Body of pancreas (tissue), 4 donors: ENCODE measurements around the gene SYNGR1. TPM values are rescaled to one million over a fixed set of nuclear protein-coding genes. Genes with fewer than 3 reads are reported as not detected.
"Not testable (repeated sequence)": the region's sequence is repeated elsewhere in the genome, so short reads cannot be mapped to it uniquely, and the experiment has no call there.

Source experiments
- ATAC-seq: fragments of 150-250 bp; one replicate; pipeline ENCODE4 v1.9.1; 2016
- DNase-seq, 4 donors: peaks; one replicate each; pipeline ENCODE4 v3.0.0-alpha.2; 2019
- H3K27ac ChIP-seq, 4 donors: fragments of 200-600 bp; sonication (generic); 1 replicate in 3 of 4; 2 replicates in 1 of 4; pipeline versions ENCODE4 v1.5.1 to v1.6.1; 2016 to 2019; ENCODE audit warnings: mild to moderate bottlenecking in 1 of 4, mixed read lengths in 1 of 4, moderate library complexity in 1 of 4
- H3K27me3 ChIP-seq, 2 donors: fragments of 200-600 bp; sonication (generic); one replicate each; pipeline ENCODE4 v1.6.0; 2016; ENCODE audit warnings: mild to moderate bottlenecking in 1 of 2
- H3K36me3 ChIP-seq, 2 donors: fragments of 200-600 bp; sonication (generic); replicated peaks in 1 of 2; 2 replicates each; pipeline ENCODE4 v1.5.1; 2016; ENCODE audit warnings: low read depth in 2 of 2; ENCODE audit not compliant: insufficient read depth in 1 of 2
- H3K4me1 ChIP-seq: fragments of 200-600 bp; sonication (generic); one replicate; pipeline ENCODE4 v1.6.0; 2016
- H3K4me3 ChIP-seq, 2 donors: fragments of 200-600 bp; sonication (generic); 1 replicate in 1 of 2; 2 replicates in 1 of 2; pipeline ENCODE4 v1.5.1; 2016 to 2019
- H3K9me3 ChIP-seq, 3 donors: fragments of 200-600 bp; sonication (generic); 1 replicate in 2 of 3; 2 replicates in 1 of 3; pipeline ENCODE4 v1.5.1; 2016
- POLR2A ChIP-seq, 3 donors: fragments of 450-650 bp; IDR thresholded peaks; one replicate each; pipeline ENCODE4 v1.6.1; 2016; ENCODE audit warnings: antibody characterized with exemption in 3 of 3, mild to moderate bottlenecking in 2 of 3
- WGBS, 2 donors: methylation state at CpG; one replicate each; pipeline ENCODE4 v1.1.5; 2017; 5-methylcytosine and 5-hydroxymethylcytosine counted together
- intact Hi-C: fragments of 100-400 bp; cut with DNase I; formaldehyde crosslinking; loops from one replicate; pipeline ENCODE4 v1.15.1; 2023
- total RNA-seq, 2 donors: library from RNA; depleted of rRNA; stranded (reverse); fragments of >200 nt; gene quantifications; one replicate each; pipeline ENCODE4 v1.1.0, GENCODE V29; 2016
- TF ChIP-seq, protein P1 (sequence below), 7 experiments: fragments of 450-650 bp in 4 of 7; fragments of 200-600 bp in 3 of 7; sonication (generic) in 3 of 7; IDR thresholded peaks; one replicate each; pipeline ENCODE4 v1.5.1; 2016 to 2019; ENCODE audit warnings: antibody characterized with exemption in 7 of 7

The SYNGR1 gene
- total RNA-seq, 2 donors from 2014 or later = 15.2 to 35.0 TPM

DNA sequence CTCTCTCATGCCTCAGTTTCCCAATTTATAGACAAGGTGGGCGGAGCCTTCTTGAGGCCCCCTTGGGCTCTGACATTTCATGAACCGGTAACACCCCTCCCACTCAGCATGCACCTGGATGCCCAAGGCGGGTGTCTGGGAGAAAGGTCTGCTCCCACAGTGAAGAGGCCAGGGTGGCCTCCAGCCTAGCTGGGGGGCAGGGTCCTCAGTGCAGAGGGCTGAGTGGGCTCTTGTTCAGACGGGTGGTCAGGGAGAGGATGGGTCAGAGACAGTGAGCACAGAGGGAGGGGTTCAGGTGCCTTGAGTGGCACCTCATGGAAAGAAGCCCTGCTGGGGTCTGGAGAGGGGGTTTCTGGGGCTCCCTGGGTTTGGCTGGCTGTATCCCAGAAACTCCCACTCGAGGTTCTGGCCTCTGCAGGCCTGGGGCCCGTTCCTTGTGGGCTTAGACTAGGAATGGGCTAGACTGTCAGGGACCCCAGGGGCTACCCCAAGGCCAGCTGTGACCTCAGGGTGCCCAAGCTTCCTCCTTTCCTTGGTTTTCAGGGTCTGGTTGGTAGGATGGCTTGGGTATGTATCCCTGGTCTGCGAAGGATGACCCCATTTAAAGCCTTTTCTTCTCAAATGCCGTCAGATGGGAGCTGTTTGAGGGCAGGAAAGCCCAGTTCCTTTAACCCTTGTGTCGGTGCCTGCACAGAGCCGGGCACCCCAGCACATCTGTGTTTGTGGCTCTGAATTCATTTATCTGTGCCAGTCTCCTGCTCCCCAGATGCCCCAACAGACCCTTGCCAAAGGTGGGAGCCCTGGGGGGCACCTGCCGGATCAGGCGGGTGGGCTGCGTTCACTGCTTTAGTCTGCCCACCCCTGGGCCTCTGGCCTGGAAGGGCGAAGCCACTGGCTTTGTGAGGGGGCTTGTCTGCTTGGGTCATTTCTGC, 1.2 kb downstream of the SYNGR1 start:
- no peaks in the 10 kb centered on the region for H3K27me3 ChIP-seq
- peak overlapping the region; percentile 62 to 65 for H3K4me3 ChIP-seq
- no peaks in the 10 kb centered on the region for H3K36me3 ChIP-seq
- no peaks in the 10 kb centered on the region for H3K9me3 ChIP-seq
- H3K4me1 ChIP-seq = peaks cover 21% of the 10 kb centered on the region
- no peak for TF ChIP-seq POLR2A (IDR thresholded peaks at IDR 0.05)
- peak overlapping the region in 3 of 4 donors; percentile 69 to 82 (median 74) for H3K27ac ChIP-seq
- peak; percentile 2 for ATAC-seq
- intact Hi-C loops = no loop called here
- DNase-seq = no peak
- WGBS, 2 donors = 66 to 74% methylated on average over 7 to 14 of the region's 14 CpGs

DNA sequence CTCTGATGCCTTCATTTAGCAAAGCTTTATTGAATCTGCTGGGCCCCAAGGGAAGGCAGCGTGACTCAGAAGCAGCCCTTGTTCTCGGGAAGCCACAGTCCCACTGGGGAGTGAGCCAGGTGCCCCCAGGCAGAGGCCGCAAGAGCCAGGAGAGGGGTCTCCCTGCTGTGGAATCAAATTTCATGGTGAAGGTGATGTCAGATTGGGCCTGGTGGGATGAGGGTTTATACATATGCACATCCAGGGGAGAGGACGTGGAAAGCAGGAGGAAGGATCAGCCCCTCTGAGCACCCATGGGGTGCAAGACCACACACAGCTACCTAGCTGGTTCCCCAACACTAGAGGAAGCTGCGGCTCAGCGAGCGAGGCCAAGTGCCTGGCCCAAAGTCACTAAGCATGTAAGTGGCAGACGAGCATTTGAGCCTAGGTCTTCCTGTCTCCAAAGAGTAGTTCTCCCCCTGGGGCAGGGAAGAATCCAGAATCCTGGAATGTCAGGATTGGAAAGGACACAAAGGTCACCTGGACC, 2.0 kb downstream of the SYNGR1 start:
- no peaks in the 10 kb centered on the region for H3K27me3 ChIP-seq
- H3K9me3 ChIP-seq = no peaks in the 10 kb centered on the region
- H3K36me3 ChIP-seq = no peaks in the 10 kb centered on the region
- peaks cover 21% of the 10 kb centered on the region for H3K4me1 ChIP-seq
- intact Hi-C loops = no loop called here
- TF ChIP-seq POLR2A (IDR thresholded peaks at IDR 0.05) = no peak
- TF ChIP-seq, protein P1, sequence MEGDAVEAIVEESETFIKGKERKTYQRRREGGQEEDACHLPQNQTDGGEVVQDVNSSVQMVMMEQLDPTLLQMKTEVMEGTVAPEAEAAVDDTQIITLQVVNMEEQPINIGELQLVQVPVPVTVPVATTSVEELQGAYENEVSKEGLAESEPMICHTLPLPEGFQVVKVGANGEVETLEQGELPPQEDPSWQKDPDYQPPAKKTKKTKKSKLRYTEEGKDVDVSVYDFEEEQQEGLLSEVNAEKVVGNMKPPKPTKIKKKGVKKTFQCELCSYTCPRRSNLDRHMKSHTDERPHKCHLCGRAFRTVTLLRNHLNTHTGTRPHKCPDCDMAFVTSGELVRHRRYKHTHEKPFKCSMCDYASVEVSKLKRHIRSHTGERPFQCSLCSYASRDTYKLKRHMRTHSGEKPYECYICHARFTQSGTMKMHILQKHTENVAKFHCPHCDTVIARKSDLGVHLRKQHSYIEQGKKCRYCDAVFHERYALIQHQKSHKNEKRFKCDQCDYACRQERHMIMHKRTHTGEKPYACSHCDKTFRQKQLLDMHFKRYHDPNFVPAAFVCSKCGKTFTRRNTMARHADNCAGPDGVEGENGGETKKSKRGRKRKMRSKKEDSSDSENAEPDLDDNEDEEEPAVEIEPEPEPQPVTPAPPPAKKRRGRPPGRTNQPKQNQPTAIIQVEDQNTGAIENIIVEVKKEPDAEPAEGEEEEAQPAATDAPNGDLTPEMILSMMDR (IDR thresholded peaks at IDR 0.05) = no peak
- ATAC-seq (no peak), DNase-seq (no peak)
- WGBS, 2 donors = 72 to 97% methylated on average over 6 to 8 of the region's 8 CpGs
- no peak overlapping the region for H3K4me3 ChIP-seq
- H3K27ac ChIP-seq = no peak overlapping the region

DNA sequence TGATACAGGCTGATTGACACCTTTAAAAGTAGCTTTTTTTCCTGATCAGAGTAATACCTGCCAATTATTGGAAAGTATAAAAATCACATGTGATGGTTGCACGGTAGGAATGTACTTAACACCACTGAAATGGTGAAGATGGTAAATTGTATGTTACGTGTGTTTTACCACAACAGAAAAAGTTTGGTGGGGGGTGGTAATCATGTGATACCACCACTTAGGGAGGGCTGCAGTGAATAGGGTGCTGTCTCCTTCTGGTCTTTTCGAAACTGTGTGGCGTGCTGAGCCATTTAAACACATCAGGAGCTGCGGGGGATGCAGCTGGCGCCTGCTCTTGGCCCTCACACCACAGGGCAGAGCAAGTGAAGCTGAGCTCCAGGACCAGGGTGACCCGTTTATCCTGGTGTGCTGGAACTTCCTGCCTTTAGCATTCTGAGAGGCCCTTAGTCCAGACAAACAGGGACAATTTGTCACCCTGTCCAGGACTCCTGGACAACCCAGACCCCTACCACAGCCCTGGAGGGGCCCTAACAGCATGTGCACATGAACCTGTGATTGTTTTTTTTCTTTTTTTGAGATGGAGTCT, 2.6 kb downstream of the SYNGR1 start:
- WGBS, 2 donors = 83 to 92% methylated on average over 6 to 7 of the region's 7 CpGs
- no peak for ATAC-seq

DNA sequence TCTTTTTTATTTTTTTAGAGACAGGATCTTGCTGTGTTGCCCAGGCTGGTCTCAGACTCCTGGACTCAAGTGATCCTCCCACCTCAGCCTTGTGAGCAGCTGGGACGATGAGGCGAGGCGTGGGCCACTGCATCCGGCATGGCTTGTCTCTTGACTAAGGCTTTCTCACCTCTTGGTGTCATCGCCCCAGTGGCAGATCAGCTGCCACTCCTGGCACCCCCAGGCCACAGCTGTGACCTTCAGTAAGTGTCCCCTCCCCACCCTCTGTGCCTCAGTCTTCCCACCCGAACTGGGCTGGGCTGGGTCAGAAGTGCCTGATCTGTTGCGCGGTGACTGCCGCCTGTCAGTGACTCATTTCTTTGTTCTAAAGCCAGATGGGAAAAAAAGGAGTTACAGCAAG, 3.6 kb downstream of the SYNGR1 start:
- H3K27me3 ChIP-seq = no peaks in the 10 kb centered on the region
- ATAC-seq (no peak), DNase-seq (no peak)
- WGBS, 2 donors = 87 to 92% methylated on average over 9 of the region's 9 CpGs
- no peak overlapping the region for H3K27ac ChIP-seq
- H3K4me3 ChIP-seq = no peak overlapping the region
- H3K4me1 ChIP-seq = peaks cover 21% of the 10 kb centered on the region
- no peaks in the 10 kb centered on the region for H3K36me3 ChIP-seq
- intact Hi-C loops = no loop called here
- no peaks in the 10 kb centered on the region for H3K9me3 ChIP-seq
- TF ChIP-seq POLR2A (IDR thresholded peaks at IDR 0.05) = no peak
- TF ChIP-seq, protein P1 (IDR thresholded peaks at IDR 0.05) = no peak

More for the DNA sequence above, 2.6 kb downstream of the SYNGR1 start:
- Histone ChIP-seq H3K4me1 (peaks cover 21% of the 10 kb centered on the region), H3K9me3 (no peaks in the 10 kb centered on the region), H3K36me3 (no peaks in the 10 kb centered on the region), H3K4me3 (no peak overlapping the region), H3K27me3 (no peaks in the 10 kb centered on the region), H3K27ac (no peak overlapping the region)
- DNase-seq = no peak
- intact Hi-C loops = no loop called here
- TF ChIP-seq, protein P1 (IDR thresholded peaks at IDR 0.05) = no peak
- no peak for TF ChIP-seq POLR2A (IDR thresholded peaks at IDR 0.05)

DNA sequence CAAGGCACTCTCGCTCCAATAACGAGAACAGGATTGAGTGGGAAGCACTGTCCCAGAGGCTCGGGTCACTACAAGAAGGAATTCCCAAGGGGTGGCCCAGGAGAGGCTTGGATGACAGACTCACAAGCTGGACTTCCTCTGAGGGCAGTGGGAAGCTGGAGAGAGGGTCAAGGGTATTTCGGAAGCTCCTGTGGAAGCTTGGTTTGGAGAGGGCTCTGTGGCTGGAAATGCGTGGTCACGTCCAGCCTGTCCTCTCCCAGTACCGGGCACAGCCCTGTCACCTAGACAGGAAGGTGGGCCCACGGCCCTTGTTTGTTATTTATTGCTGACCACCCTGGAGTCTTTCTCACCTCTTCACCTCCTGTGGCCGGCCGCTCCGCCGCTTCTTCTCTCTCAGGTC, 5.3 kb downstream of the SYNGR1 start:
- no peak for ATAC-seq
- Histone ChIP-seq H3K36me3 (no peaks in the 10 kb centered on the region), H3K4me3 (no peak overlapping the region), H3K27me3 (no peaks in the 10 kb centered on the region), H3K9me3 (no peaks in the 10 kb centered on the region), H3K4me1 (peaks cover 13% of the 10 kb centered on the region), H3K27ac (no peak overlapping the region)
- intact Hi-C loops = no loop called here
- 90 to 91% methylated on average over 11 to 12 of the region's 12 CpGs for WGBS, 2 donors
- TF ChIP-seq, protein P1 (IDR thresholded peaks at IDR 0.05) = no peak
- no peak for TF ChIP-seq POLR2A (IDR thresholded peaks at IDR 0.05)
- no peak for DNase-seq

DNA sequence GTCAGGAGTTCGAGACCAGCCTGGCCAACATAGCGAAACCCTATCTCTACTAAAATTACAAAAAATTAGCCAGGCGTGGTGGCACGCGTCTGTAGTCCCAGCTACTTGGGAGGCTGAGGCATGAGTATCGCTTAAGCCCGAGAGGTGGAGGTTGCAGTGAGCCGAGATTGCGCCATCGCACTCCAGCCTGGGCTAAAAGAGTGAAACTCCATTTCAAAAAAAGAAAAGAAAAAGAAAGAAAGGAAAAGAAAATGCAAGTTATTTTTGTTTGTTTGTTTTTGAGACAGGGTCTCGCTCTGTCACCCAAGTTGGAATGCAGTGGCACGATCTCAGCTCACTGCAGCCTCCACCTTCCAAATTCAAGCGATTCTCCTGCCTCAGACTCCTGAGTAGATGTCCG, 6.0 kb downstream of the SYNGR1 start:
- H3K27me3 ChIP-seq, intact Hi-C loops, ATAC-seq: not testable (repeated sequence)

More for the DNA sequence above, 6.0 kb downstream of the SYNGR1 start:
- not testable (repeated sequence) for H3K36me3 ChIP-seq, H3K4me3 ChIP-seq, DNase-seq, H3K9me3 ChIP-seq, H3K27ac ChIP-seq
- 91 to 95% methylated on average over 11 to 14 of the region's 14 CpGs for WGBS, 2 donors
- H3K4me1 ChIP-seq = peaks cover 14% of the 10 kb centered on the region
